GM19328 (cell line): Measurements from ENCODE around the gene CD27.

Experiments used
- ATAC-seq: cut with Tn5 transposase; IDR thresholded peaks from one replicate; pipeline ENCODE4 v1.9.1; 2021; ENCODE audit warnings: mild to moderate bottlenecking, moderate library complexity; ENCODE audit not compliant: unreplicated experiment

The CD27 gene

GRCh38 chr12:6434205-6435140 lies 10.3 kb upstream of the CD27 start:
- no peak for ATAC-seq

GRCh38 chr12:6435961-6436715 lies 8.6 kb upstream of the CD27 start:
- ATAC-seq: no peak

GRCh38 chr12:6437586-6437985 lies 7.2 kb upstream of the CD27 start:
- no peak for ATAC-seq

- ATAC-seq: no peak
Observed at GRCh38 chr12:6438345-6438744, 6.4 kb upstream of the CD27 start.

- no peak for ATAC-seq
Observed at GRCh38 chr12:6440391-6440790, 4.4 kb upstream of the CD27 start.

- ATAC-seq: no peak
Observed at GRCh38 chr12:6442836-6443235, 1.9 kb upstream of the CD27 start.

- ATAC-seq: no peak
Observed at GRCh38 chr12:6443361-6443983, 1.3 kb upstream of the CD27 start.

- no peak for ATAC-seq
Observed at GRCh38 chr12:6444031-6444430, 724 bp upstream of the CD27 start.

GRCh38 chr12:6450091-6450868 lies 5.5 kb downstream of the CD27 start:
- ATAC-seq: no peak

GRCh38 chr12:6450869-6451347 lies 6.2 kb downstream of the CD27 start:
- ATAC-seq: no peak

GRCh38 chr12:6451348-6452244 lies 6.8 kb downstream of the CD27 start, which contains the start of gene TAPBPL:
Gene TAPBPL (plus strand): TSS chr12:6452042. CDS start chr12:6452249, 207 bp downstream.
- ATAC-seq: peak; percentile 69

GRCh38 chr12:6452245-6452943 lies 7.6 kb downstream of the CD27 start:
- no peak for ATAC-seq

GRCh38 chr12:6452944-6453630 lies 8.3 kb downstream of the CD27 start:
- ATAC-seq: no peak

GRCh38 chr12:6457220-6457945 lies 12.6 kb downstream of the CD27 start:
- ATAC-seq: no peak

- no peak for ATAC-seq
Observed at GRCh38 chr12:6458281-6459003, 13.7 kb downstream of the CD27 start.

- no peak for ATAC-seq
Observed at GRCh38 chr12:6459004-6459337, 14.2 kb downstream of the CD27 start.

- ATAC-seq: no peak
Observed at GRCh38 chr12:6460751-6461371, 16.1 kb downstream of the CD27 start.
